Activated gamma-delta T cell (primary cell): ENCODE measurements around the gene SCFD2.

Experiments used
- DNase-seq: peaks from one replicate; lab custom pipeline; 2025; lab: John Stamatoyannopoulos, UW

SCFD2 gene

DNA sequence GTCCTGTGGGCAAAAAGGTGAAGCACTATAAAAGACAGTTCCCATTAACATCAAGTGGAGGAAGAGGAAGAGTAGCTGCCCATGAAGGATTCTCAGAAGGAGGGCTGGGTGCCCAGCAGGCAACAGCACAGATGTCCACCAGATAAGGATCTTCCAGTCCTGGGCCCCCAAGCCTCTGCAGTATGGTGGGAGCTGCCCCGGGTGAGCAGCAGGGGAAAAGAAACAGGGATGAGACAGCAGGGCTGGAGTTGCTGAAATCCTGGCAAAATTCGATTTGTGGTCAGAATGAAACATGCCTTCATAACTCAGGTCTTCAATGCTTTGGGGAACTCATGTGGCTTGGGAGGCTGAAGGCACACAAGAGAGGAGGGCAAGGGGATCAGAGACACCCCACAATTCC is 409.2 kb downstream of the SCFD2 start:
- no peak for DNase-seq

DNA sequence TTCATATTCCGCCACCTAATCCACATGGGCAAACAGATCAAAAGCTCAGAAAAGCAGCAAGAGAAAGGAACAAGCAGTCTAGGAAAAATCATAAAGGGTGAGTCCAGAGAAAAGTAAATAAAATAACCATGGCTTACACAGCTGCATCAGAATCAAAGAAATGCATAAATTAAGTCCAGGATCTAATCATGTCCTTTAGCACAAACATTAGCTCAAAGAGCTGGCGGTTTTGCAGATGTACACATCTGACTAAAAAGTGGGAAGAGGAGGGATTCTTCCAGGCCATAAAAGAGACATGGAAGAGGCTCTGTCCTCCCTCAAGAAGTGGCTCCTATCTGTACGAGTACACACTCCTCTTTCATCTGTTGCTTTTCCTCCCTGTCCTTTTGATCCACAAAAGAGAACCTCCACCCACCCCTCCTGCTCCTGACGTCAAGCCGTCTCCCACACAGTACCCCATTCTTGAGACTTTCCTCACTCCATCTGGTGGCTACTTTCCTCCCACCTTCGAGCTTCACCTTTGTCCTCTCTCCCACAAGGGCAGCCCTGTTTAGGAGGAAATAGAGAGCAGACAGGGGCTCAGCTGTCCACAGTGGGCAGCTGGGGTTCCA is 411.2 kb downstream of the SCFD2 start:
- DNase-seq = no peak

DNA sequence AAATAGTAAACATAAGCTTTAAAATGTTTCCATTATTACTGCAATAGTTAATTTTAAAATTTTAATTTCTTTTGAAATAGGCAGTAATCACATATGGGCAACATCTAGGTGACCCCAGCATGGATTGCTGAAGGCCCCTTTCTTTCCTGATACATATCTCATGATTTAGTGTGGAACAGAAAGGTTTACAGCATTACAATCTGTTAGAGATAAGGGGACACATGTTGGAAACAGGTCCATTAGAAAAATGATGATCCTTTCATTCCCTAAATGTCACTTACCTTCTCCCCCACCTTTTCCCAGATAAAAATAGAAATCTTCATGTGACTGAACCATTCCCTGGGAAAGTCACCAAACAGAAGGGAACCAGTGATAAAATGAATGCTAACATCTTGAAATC is 413.3 kb downstream of the SCFD2 start:
- DNase-seq = no peak

DNA sequence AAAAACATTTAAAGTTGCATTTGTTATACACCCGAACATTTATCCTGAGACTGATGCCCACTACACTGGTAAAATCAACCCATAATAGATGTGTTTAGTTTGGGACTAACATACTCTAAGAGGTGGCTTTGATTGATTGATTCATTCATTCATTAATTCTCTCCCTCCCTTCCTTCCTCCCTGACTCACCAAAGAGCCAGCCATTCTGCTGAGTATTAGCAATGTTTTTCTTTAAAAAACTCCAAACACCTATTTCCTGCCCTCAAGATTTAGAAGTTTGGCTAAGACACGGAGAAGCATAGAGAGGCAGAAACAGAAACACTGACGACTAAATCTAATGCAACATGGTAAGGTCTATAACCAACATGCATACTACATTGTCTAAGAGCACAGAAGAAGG is 414.8 kb downstream of the SCFD2 start:
- DNase-seq = no peak

DNA sequence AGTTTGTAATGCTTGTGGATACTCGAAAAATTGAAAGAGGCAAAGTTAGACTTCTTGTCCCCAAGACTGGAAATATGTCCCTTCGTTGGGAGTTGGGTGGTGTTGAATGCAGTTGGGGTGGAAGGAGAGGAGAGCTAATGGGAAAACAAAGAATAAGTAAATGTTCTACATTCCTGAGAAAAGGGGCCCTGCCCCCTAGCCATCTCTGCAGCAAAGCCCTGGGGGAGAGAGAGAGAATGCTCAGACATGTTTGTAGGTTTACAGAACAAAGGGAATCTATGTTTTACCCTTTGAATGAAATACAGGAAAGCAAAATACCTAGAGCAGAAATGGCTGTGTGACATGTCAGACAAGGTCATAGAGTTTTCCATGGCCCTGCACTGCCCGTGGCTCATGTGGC is 415.6 kb downstream of the SCFD2 start:
- no peak for DNase-seq

DNA sequence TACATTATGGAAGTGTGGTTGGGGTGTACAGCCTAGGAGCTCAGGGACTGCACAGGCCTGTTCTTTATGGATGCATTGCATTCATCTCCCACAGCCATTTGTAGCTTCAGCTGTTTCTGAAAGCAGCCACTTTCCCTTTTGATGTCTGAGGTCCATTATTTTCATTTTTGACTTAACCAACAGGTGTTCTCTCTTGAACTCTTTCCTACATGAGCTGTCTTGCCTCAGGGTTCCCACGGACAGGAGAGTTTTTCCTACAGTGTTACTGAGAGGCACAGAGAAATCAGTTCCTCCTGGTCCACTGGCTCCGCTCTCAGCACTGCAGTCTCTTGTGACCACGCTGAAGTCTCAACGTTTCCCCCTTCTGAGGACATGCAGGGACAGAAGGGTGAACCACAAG is 416.5 kb downstream of the SCFD2 start:
- DNase-seq = no peak

DNA sequence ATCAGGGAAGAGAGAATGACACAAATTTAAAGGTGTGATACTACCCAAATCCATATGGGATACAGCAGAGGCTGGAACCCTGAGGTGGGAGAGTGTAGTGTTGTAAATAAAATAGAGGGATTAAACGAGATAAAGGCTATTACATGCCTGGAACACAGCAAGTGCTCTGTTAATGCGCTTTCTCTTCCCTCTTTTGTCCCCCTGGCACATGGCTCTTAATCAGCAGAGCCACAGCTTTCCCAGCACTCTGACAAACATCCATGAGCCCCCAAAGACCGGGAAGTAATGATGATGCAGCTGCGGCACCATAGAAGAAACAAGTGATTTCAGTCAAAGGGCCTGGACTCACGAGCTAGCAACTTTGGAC is 417.8 kb downstream of the SCFD2 start:
- DNase-seq = no peak

DNA sequence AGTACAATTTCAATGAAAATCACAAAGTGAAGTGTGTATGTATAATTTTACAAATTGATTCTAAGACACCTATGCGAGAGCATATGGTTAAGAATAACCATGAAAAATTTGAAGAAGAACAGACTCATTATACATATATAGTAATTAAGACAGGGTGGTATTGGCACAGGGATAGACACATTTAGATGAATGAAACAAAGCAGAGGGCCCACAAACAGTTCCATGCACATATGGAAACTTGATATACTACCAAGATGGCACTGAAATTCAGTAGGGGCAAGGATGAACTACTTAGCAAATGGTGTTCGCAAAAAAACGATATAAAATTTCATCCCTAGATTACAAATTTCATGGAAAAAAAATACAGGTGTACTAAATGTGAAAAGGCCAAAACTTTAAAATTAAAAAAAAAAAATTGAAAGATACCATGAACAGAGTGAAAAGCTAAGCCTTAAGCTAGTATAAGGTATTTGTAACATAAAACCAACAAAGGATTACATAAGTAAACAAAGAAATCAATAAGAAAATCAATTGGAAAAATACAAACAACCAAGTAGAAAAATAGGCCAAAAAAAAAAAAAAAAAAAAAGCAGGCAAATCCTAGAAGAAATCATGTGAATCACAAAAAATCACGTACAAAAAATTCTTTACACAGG is 418.3 kb downstream of the SCFD2 start:
- DNase-seq = no peak

DNA sequence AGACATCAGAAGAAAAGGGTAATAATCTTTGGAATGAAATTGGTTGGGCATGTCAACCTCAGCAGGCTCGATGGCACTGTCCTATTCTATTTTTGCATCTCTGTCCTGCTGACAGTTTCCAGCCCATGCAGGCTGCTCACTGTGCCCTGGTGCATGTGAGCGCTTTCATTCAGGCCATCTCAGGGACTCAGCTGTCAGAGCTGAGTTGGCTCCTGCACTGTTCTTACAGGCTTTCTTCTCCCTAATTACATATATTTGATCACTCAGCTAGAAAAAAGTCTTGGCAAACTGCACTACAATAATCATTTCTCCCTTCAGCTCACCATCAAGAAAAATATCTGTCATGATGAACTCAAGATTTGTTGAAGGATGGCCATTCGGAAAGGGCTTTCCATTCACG is 419.0 kb downstream of the SCFD2 start:
- DNase-seq = no peak

DNA sequence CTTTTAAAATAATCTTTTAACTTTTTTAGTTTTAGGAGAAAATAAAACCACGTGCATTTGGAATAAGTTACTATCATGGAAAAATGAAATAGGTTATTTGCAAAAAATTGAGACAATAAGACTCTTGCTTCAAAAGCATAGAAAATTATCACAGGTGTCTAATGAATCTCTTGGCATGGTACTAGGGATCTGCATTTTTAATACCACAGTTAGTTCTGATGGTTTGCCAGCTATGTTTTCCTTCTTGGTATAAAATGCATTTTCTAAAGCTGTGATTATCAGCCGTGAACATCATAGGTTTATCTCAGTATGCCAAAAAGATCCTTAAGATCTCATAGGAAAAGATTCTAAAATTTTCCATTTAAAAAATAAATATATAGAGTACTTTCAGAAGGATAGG is 419.9 kb downstream of the SCFD2 start:
- DNase-seq = no peak

DNA sequence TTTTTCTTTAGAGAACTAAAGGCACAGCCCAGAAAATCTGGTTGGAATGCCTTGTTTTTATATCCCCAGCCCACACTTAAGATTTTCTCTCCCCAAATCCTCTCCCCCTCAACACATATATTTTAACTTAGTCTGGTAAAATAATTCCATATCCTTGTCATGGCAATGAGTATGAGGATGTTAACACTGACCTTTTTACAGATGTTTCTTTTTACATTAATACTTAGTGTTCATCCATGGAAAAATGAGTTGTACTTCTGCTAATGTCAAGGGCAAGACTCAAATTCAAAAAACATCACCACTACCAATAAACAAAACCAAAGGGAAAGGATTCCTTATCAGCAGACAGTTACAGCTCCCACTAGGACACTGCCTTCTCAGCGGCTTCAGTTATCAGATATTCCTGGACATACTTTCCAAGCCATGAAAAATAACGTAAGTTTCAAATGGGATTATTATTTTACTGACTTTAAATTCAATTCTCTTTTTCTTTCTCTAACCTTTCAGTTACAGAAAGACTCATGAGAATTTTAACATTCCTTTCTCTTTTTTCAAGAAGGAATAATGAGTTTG is 420.4 kb downstream of the SCFD2 start:
- no peak for DNase-seq

DNA sequence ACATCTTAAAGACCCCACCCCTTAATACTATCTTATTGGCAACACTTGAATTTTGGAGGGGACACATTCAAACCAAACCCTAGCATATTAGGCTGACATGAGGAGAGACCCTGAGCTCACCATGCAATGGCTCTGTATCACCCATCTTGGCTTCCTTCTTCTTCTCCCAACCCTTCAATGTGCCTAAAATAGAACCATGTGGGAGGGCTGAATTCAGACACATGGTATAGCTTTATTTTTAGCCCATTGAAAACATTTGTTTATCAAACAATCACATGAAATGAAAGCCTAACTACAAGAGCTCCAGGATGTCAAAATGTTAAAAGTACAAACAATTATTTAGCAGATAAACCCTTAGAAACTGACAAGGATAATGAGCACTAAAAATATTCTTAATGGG is 422.2 kb downstream of the SCFD2 start:
- DNase-seq = no peak

DNA sequence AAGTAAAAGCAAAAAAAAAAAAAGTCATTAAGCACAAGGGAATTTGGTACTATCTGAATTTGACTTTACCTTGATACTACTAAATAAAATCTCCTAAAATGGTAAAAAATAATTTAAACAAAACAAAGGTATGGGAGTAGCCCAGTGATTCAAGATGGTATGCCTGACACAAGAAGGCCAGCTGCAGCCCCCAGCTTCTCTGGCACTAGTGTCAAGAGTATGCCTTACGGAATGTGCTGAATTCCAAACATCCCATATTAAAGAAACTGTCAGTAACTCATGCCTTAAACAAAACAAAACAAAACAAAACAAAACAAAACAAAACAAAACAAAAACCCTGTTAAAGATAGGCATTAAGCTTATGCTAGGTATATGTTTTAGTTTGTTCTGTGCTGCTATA is 422.9 kb downstream of the SCFD2 start:
- no peak for DNase-seq

DNA sequence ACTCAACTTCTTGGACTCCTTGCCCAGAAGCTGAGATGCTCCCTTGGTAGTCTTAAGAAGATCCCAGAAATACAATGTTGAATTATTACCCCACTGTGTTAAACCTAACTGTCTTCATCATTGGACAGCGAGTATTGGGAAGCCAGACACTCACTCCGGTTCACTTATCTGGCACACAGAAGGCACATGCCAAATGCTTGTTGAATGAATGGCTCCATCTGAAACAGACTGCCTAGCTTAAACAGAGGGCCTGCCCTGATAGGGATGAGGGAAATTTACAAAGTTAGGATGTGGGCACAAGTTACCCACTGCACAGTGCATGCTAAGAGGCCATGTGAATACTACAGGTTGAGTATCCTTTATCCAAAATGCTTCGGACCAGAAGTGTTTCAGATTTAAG is 424.4 kb downstream of the SCFD2 start:
- DNase-seq = no peak

DNA sequence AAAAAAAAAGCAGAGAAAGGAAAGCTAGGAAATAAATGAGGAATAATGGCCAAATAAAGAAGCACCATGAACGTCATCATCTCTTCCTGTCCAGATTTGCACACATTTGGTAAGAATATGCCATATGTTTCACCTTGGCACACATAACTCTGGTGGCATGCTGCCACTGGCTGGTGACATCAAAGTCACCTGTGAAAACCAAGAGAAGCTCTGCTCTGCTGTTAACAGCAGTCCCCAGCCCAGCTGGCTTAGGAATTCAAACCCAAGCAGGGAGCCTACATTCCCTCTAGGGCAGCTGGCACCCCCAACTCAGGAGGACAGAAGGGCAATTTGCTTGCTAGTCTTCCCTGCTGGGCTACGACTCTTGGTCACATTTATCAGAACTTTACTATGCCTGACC is 426.1 kb downstream of the SCFD2 start:
- DNase-seq = no peak

DNA sequence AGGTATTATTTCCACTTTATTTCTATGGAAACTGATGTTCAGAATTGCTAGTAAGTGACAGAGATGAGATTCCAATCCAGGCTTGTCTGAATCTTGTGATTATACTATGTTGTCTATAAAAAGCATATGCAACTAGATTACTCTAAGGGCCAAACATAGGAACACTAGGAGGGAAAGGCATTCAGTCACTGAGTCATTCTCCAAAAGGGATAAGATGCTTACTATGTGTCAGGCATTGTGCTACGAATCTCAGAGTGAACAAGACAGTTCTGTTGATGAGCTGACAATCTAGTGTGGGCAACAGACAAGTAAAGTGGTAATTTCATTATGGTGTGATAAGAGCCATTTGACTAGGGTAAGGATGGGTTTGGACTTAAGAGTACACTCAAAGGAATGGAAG is 426.5 kb downstream of the SCFD2 start:
- no peak for DNase-seq

DNA sequence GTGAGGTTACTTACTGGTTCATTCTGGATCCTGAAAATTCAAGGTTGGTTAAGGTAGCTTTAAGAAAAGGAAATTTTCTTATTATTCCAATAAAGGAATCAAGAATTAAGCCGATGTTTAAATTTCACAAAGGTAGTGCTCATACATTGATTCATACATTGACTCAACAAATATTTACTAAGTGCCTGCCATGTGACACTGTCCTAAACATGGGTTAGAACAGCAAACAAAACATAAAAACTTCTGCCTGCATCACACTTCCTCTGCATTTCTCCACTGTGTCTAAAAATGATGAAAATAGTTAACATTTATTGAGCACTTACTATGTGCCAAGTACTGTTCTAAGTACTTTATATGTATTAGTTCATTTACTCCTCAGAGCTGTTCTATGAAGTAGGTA is 428.0 kb downstream of the SCFD2 start:
- no peak for DNase-seq

DNA sequence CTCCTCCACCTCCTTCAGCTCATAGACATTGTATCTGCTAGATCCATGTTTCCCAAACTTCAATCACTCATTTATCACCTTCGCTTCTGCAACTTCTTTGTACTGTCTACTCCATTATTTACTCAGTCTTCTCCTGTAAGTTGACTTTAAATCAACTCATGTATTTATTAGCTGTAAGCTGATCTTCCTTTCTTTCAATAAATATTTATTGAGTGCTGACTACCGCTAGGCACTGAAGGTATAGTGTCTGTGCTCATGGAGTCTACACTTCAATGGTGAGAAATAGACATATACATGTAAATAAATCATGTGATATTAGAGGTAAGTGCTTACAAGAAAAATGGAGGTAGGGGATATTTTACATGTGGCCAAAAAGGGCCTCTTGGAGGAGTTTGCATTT is 429.1 kb downstream of the SCFD2 start:
- no peak for DNase-seq

DNA sequence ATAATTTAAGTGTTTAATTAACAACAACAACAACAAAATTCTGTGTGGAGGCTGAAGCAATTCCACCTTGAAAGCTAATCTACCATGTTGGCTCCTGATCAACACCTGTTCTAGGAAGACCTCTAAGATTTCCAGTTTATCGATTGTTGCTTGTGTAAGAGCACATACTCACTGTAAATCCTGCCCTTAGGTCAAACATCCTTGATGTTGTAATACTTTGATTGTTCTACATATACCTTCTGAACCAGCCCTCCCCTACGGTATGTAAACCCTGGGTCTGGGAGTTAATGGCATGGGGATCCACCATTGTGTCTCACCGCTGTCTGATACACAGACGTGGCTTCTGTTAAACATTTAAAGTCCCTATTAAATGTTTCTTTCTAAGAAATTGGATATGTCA is 430.5 kb downstream of the SCFD2 start:
- no peak for DNase-seq

DNA sequence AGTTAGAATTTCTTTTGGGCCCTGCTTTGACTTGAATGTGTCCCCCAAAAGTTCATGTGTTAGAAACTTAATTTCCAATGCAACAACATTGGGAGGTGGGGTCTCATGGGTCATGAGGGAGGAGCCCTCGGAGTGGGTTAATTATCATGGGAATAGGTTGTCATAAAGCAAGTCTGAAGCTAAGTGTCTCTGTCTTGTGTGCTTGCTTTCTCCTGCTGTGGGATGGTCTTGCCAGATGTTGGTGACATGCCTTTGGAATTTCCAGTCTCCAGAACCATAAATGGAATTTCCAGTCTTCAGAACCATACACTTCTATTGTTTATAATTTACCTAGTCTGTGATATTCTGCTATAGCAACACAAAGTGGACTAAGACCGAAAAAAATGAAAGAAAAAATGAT is 432.1 kb downstream of the SCFD2 start:
- no peak for DNase-seq

DNA sequence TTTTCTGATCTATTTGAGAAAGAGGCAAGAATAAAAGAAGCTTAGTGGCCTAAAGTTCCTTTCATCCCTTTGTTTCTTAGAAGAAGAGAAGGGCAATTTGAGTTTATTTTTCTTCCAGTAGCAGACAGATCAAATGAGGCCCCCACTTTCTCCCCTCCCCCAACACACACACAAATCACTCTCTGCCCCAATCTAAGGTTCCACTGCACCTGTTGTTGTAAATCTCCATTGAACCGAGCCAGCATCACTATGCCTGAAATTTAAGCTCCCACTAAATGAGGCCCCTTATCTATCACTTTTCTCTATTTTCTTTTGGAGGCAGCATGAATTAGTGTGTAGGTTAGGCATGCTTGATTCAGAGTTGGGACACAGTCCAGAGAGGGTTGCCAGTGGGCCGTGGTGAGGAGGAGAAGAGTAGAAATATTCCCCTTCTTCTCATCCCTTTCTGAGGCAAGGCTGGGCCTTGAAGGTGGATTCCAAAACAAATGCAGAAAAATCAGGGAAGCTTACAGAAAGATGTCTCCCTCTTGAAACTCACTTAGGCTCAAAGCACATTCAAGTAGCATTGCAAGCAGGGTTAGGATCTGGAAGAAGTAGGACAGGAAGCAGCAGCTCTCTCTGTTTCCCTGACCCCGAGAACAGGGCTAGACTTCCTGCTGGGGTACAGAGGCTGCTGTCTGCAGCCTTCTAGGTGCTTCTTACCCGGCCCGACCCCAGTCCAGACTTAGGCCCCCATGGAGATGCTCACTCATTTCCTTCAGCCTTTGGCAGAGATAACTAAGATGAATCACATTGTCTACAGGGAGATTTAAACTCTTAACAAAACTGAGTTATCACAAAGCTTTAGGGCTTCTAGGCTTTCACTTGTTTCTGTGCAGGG is 433.0 kb downstream of the SCFD2 start:
- DNase-seq = no peak

DNA sequence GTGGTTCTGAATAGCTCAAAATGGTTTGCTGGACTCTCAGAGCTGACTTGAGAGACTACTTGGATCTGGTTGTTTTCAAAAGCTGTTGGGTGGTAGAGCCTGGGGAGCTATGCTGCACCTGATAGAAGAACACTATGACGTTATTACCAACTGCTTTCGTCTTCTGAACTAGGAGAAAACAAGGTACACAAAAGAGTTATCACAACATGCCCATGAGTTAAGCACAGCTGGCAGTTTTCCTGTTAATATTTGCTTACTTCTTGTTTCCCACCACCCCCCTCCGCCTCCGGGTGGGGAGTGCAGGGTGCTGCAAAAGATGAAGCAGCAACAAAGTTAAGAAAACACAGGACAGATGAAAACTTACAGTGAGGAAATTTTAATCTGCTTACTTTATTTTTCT is 434.6 kb downstream of the SCFD2 start:
- no peak for DNase-seq
